ENCODE data around the gene SPINK13.
"Not testable (repeated sequence)": the region's sequence is repeated elsewhere in the genome, so short reads cannot be mapped to it uniquely, and the experiment has no call there.

SPINK13 gene

GRCh38 chr5:148267962-148268361 lies 632 bp upstream of the SPINK13 start:
- TF ChIP-seq L3MBTL2 (conservative IDR thresholded peaks at IDR 0.05) = no peak
- no peak for TF ChIP-seq SP1 (IDR thresholded peaks at IDR 0.05)
- TF ChIP-seq HDGF (IDR thresholded peaks at IDR 0.05; ENCODE audit: borderline replicate concordance) = no peak
- TF ChIP-seq CTBP1 (IDR thresholded peaks at IDR 0.05; ENCODE audit: borderline replicate concordance) = no peak
- ChIA-PET POLR2A (no interaction called here), CTCF (interaction anchor here (0.7 kb wide), 1 partner anchor 91 kb away, joined by 3 read pairs; no protein-coding TSS in a partner anchor)
- DNase-seq (ENCODE audit: extremely low spot score) = no peak

GRCh38 chr5:148275129-148275528 lies 6.5 kb downstream of the SPINK13 start:
- DNase-seq (ENCODE audit: extremely low spot score); POLR2A ChIA-PET; CTCF ChIA-PET: not testable (repeated sequence)

- DNase-seq (ENCODE audit: extremely low spot score); POLR2A ChIA-PET; CTCF ChIA-PET: not testable (repeated sequence)
Measured at GRCh38 chr5:148280893-148281292, 12.3 kb downstream of the SPINK13 start.

GRCh38 chr5:148281336-148281735 lies 12.7 kb downstream of the SPINK13 start:
- DNase-seq (ENCODE audit: extremely low spot score); CTCF ChIA-PET; POLR2A ChIA-PET: not testable (repeated sequence)

DNA sequence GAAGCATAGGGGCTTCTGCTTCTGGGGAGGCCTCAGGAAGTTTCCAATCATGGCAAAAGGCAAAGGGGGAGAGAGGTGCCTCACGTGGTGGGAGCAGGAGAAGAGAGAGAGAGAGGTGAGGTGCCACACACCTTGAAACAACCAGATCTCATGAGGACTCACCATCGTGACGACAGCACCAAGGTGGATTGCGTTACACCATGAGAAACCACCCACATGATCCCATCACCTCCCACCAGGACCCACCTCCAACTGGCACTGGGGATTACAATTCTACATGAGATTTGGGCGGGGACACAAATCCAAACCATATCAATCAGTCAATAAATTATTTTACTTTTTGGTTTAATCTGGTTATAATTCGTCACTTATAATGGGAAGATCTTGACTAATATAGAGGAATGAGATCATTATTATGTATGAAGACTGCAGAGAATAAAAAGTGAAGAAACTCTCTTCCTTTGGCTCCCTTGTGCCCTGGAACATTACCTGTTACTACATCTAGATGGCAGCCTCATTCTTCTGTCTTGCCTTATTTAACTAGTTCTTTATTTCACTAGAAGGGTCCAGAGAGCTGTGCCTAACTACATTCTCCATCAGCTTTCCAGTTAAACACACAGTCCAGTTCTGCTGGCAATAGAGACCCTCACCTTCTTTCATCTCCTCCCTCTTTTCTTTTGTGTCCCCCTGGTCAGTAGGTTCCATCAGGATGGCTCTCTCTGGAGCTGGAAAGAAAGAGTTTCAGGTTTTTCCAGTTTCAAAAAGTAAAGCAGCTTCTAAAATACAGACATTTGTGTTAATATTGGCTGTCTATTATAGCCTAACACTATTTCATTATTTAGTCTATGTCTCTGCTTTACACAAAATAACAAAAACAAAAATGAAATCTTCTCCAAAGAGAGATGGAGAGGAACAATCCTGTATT lies 21.9 kb downstream of the SPINK13 start:
- TF ChIP-seq BHLHE40 (IDR thresholded peaks at IDR 0.05; ENCODE audit: borderline replicate concordance) (no peak), SP1 (IDR thresholded peaks at IDR 0.05) (no peak), NFRKB (IDR thresholded peaks at IDR 0.05) (no peak), HDGF (IDR thresholded peaks at IDR 0.05; ENCODE audit: borderline replicate concordance) (no peak)
- peak; percentile 10 for DNase-seq (ENCODE audit: extremely low spot score)
- ChIA-PET CTCF (interaction anchor here (0.5 to 1.7 kb wide), 10 partner anchors 9 to 874 kb away, joined by 3 to 22 read pairs (median 3); no protein-coding TSS in a partner anchor), POLR2A (no interaction called here)

DNA sequence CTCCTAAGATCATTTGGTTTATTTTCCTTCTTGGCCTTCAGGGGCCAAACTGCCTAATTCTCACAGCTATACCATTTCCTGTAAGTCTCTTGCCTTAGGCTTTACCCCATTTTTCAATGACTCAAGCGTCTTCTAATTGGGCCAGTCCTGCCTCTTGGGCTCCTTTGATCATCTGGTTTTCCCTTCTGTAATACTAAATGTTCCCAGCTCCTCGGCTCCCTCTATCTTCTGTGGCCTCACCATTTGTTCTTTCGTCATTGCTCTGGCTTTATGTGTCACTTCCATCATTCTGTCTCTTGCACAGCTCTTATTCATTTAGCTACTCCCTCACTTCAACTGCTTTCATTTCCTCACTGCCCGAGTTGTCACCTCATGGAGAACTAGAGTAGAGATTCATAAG lies 29.1 kb downstream of the SPINK13 start:
- ChIA-PET POLR2A (no interaction called here), CTCF (interaction anchor here (0.7 to 1.0 kb wide), 2 partner anchors 9 to 433 kb away, joined by 3 read pairs; no protein-coding TSS in a partner anchor)
- no peak for DNase-seq (ENCODE audit: extremely low spot score)
- TF ChIP-seq TARDBP (IDR thresholded peaks at IDR 0.05) = no peak
- TF ChIP-seq ARNT (IDR thresholded peaks at IDR 0.05) = no peak
- TF ChIP-seq BHLHE40 (IDR thresholded peaks at IDR 0.05; ENCODE audit: borderline replicate concordance) = no peak
- TF ChIP-seq SP1 (IDR thresholded peaks at IDR 0.05) = no peak
- no peak for TF ChIP-seq LEF1 (IDR thresholded peaks at IDR 0.05; ENCODE audit: borderline replicate concordance)
- TF ChIP-seq HDGF (IDR thresholded peaks at IDR 0.05; ENCODE audit: borderline replicate concordance) = no peak
- TF ChIP-seq ZNF384 (IDR thresholded peaks at IDR 0.05) = no peak
- no peak for TF ChIP-seq L3MBTL2 (conservative IDR thresholded peaks at IDR 0.05)
- no peak for TF ChIP-seq FOXK2 (IDR thresholded peaks at IDR 0.05)
- TF ChIP-seq FOXA1 (IDR thresholded peaks at IDR 0.05) = no peak

- no peak for DNase-seq (ENCODE audit: extremely low spot score)
- TF ChIP-seq LEF1 (IDR thresholded peaks at IDR 0.05; ENCODE audit: borderline replicate concordance) = no peak
- ChIA-PET POLR2A (no interaction called here), CTCF (no interaction called here)
Measured at GRCh38 chr5:148306446-148306845, 37.9 kb downstream of the SPINK13 start.

- POLR2A ChIA-PET = no interaction called here
- CTCF ChIA-PET = no interaction called here
Measured at GRCh38 chr5:148309019-148309418, 40.4 kb downstream of the SPINK13 start.

GRCh38 chr5:148309746-148310145 lies 41.2 kb downstream of the SPINK13 start:
- ChIA-PET CTCF (interaction anchor here (0.7 kb wide), 1 partner anchor 65 kb away, joined by 3 read pairs; no protein-coding TSS in a partner anchor), POLR2A (no interaction called here)
- DNase-seq (ENCODE audit: extremely low spot score) = no peak
- TF ChIP-seq PKNOX1 (IDR thresholded peaks at IDR 0.05) (no peak), ARNT (IDR thresholded peaks at IDR 0.05) (no peak), BHLHE40 (IDR thresholded peaks at IDR 0.05; ENCODE audit: borderline replicate concordance) (no peak), TARDBP (IDR thresholded peaks at IDR 0.05) (no peak), ELF4 (IDR thresholded peaks at IDR 0.05) (no peak), FOXK2 (IDR thresholded peaks at IDR 0.05) (no peak), HDGF (IDR thresholded peaks at IDR 0.05; ENCODE audit: borderline replicate concordance) (no peak), FOXM1 (IDR thresholded peaks at IDR 0.05; ENCODE audit: borderline replicate concordance) (no peak), CTBP1 (IDR thresholded peaks at IDR 0.05; ENCODE audit: borderline replicate concordance) (no peak), ZNF384 (IDR thresholded peaks at IDR 0.05) (no peak), SUZ12 (IDR thresholded peaks at IDR 0.05) (no peak), LEF1 (IDR thresholded peaks at IDR 0.05; ENCODE audit: borderline replicate concordance) (no peak), FOXA1 (IDR thresholded peaks at IDR 0.05) (no peak)

More at GRCh38 chr5:148309019-148309418, 40.4 kb downstream of the SPINK13 start:
- DNase-seq (ENCODE audit: extremely low spot score) = no peak
- no peak for TF ChIP-seq HDGF (IDR thresholded peaks at IDR 0.05; ENCODE audit: borderline replicate concordance)
- no peak for TF ChIP-seq LEF1 (IDR thresholded peaks at IDR 0.05; ENCODE audit: borderline replicate concordance)
- no peak for TF ChIP-seq L3MBTL2 (conservative IDR thresholded peaks at IDR 0.05)

All from HEK293T (cell line).